HG02763 (cell line): ENCODE measurements around the gene TXNRD1.
"Not testable (repeated sequence)": the region's sequence is repeated elsewhere in the genome, so short reads cannot be mapped to it uniquely, and the experiment has no call there.

ENCODE experiments used
- ATAC-seq: cut with Tn5 transposase; IDR thresholded peaks from one replicate; pipeline ENCODE4 v1.9.1; 2021; ENCODE audit warnings: mild to moderate bottlenecking, moderate library complexity; ENCODE audit not compliant: unreplicated experiment

TXNRD1 gene

GRCh38 chr12:104279164-104279563 is 63.6 kb downstream of the TXNRD1 start:
- ATAC-seq, result no peak

- ATAC-seq, result no peak
Observed at GRCh38 chr12:104280111-104280510, 64.5 kb downstream of the TXNRD1 start.

GRCh38 chr12:104280717-104281458 is 65.3 kb downstream of the TXNRD1 start:
- ATAC-seq, result no peak

- ATAC-seq, result no peak
Observed at GRCh38 chr12:104281636-104282035, 66.1 kb downstream of the TXNRD1 start.

GRCh38 chr12:104282109-104282508 is 66.5 kb downstream of the TXNRD1 start:
- no peak for ATAC-seq

- ATAC-seq, result no peak
Observed at GRCh38 chr12:104285740-104286515, 70.3 kb downstream of the TXNRD1 start.

GRCh38 chr12:104286516-104287482 is 71.2 kb downstream of the TXNRD1 start:
- peak; percentile 87 for ATAC-seq

- ATAC-seq, result peak; percentile 48
Observed at GRCh38 chr12:104288635-104289274, 73.2 kb downstream of the TXNRD1 start.

GRCh38 chr12:104290320-104290719 is 74.7 kb downstream of the TXNRD1 start:
- no peak for ATAC-seq

- ATAC-seq, result no peak
Observed at GRCh38 chr12:104290855-104291254, 75.3 kb downstream of the TXNRD1 start.

GRCh38 chr12:104291867-104292524 is 76.4 kb downstream of the TXNRD1 start:
- ATAC-seq, result no peak

GRCh38 chr12:104292872-104293794 is 77.6 kb downstream of the TXNRD1 start:
- ATAC-seq, result no peak

- not testable (repeated sequence) for ATAC-seq
Observed at GRCh38 chr12:104294158-104294859, 78.7 kb downstream of the TXNRD1 start.

GRCh38 chr12:104294927-104295668 is 79.5 kb downstream of the TXNRD1 start:
- ATAC-seq, result no peak

GRCh38 chr12:104295954-104296353 is 80.4 kb downstream of the TXNRD1 start:
- no peak for ATAC-seq

- ATAC-seq, result no peak
Observed at GRCh38 chr12:104296718-104297117, 81.1 kb downstream of the TXNRD1 start.

GRCh38 chr12:104297477-104298113 is 82.0 kb downstream of the TXNRD1 start:
- ATAC-seq, result no peak
